AG04449 (cell line): ENCODE data around the gene PPP2R5E.

Experiments
- CTCF ChIA-PET: fragments of 350-600 bp; formaldehyde crosslinking; extraction: SDS; loops from one replicate; lab custom pipeline; 2021; ENCODE audit warnings: antibody characterized with exemption; lab: Yijun Ruan, JAX
- POLR2A ChIA-PET: fragments of 400-600, 350-600 bp; formaldehyde crosslinking; extraction: SDS; loops from one replicate; lab custom pipeline; 2020; ENCODE audit warnings: antibody characterized with exemption, inconsistent platforms; lab: Yijun Ruan, JAX
- DNase-seq: peaks from one replicate; pipeline ENCODE4 v3.0.0-alpha.2; 2010; ENCODE audit warnings: low read depth, low spot score
- H3K4me3 ChIP-seq: 2 replicates; pipeline ENCODE4 v1.5.1; 2011; ENCODE audit warnings: low read depth, mild to moderate bottlenecking, control low read depth, low read length
- CTCF ChIP-seq: IDR thresholded peaks from one replicate; pipeline ENCODE4 v1.5.1; 2011; ENCODE audit warnings: mild to moderate bottlenecking, moderate library complexity, low read length, control low read depth, inconsistent platforms; ENCODE audit not compliant: insufficient read depth; ENCODE audit errors: missing control alignments

PPP2R5E gene

GRCh38 chr14:63393012-63393411 lies 150.2 kb downstream of the PPP2R5E start:
- H3K4me3 ChIP-seq = no peak overlapping the region
- no peak for DNase-seq
- POLR2A ChIA-PET = no interaction called here
- CTCF ChIA-PET = no interaction called here
- no peak for TF ChIP-seq CTCF

- DNase-seq = no peak
- TF ChIP-seq CTCF = no peak
- POLR2A ChIA-PET = no interaction called here
- H3K4me3 ChIP-seq = no peak overlapping the region
- CTCF ChIA-PET = interaction anchor here (0.7 to 1.0 kb wide), 2 partner anchors 239 to 903 kb away, joined by 3 read pairs; no protein-coding TSS in a partner anchor
Measured at GRCh38 chr14:63392236-63392635, 150.9 kb downstream of the PPP2R5E start.

- DNase-seq = no peak
- H3K4me3 ChIP-seq = no peak overlapping the region
- ChIA-PET POLR2A (interaction anchor here (1.4 kb wide), 1 partner anchor 155 kb away, joined by 6 read pairs; the partner anchor contains the start of gene PPP2R5E), CTCF (interaction anchor here (0.6 to 3.7 kb wide), 33 partner anchors 8 to 401 kb away, joined by 3 to 24 read pairs (median 4); partner anchors contain the start of genes PPP2R5E and WDR89)
- peak; percentile 88 for TF ChIP-seq CTCF
Measured at GRCh38 chr14:63388766-63389431, 154.3 kb downstream of the PPP2R5E start.

- no peak for DNase-seq
- H3K4me3 ChIP-seq = no peak overlapping the region
- no peak for TF ChIP-seq CTCF
- ChIA-PET POLR2A (no interaction called here), CTCF (interaction anchor here (0.9 to 3.7 kb wide), 8 partner anchors 9 to 382 kb away, joined by 3 to 24 read pairs (median 6); partner anchors contain the start of genes PPP2R5E and WDR89)
Measured at GRCh38 chr14:63387711-63388110, 155.5 kb downstream of the PPP2R5E start.

- H3K4me3 ChIP-seq = no peak overlapping the region
- TF ChIP-seq CTCF = no peak
- POLR2A ChIA-PET = no interaction called here
- no peak for DNase-seq
- CTCF ChIA-PET = no interaction called here
Measured at GRCh38 chr14:63383776-63384367, 159.3 kb downstream of the PPP2R5E start.

- no peak for TF ChIP-seq CTCF
- CTCF ChIA-PET = no interaction called here
- DNase-seq = no peak
- POLR2A ChIA-PET = no interaction called here
- no peak overlapping the region for H3K4me3 ChIP-seq
Measured at GRCh38 chr14:63378444-63378843, 164.7 kb downstream of the PPP2R5E start.
